Measurements from ENCODE around the gene BICD2.

DNA sequence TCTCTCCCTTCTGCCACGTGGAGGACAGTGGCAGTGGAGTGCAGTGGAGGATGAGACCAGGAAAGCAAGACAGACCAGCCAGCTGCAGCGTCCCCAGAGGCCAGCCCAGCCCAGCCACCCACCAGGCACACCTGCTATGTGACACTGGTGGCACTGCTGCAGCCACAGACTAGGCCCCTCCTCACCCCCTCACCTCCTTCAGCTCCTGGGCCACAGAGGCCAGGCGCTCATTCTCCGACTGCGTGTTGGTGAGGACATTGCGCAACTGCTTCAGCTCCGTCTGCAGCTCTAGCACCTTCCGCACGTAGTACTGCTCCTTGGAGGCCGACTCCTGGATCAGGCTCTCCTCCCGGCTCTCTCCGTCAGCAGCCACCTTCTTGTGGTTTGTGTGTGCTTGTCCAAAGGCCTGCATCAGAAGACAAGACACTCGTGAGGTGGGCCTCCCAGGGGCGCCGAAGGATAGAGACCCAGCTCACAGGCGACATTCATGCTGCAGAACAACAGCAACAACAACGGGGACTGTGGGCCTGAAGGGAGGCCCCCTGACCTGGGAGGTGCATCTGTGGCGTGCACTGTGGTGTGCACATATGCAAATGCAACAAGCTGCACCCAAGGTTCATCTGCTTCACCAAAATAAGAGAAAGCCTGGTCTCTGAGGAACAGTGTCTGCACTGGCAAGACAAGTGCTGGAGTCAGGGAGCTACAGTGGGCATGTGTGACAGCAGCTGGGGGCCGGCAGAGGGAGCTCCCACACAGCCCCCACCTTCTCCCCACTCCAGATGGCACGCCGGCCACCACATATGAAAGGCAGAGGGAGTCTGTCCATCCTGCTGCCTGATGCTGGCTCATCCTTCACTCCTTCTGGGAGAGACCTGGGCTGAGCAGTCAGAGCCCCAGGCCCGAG lies 35.5 kb downstream of the BICD2 start:
- TF ChIP-seq POLR2AphosphoS5 (IDR thresholded peaks at IDR 0.05) (no peak), POLR2A (IDR thresholded peaks at IDR 0.05) (no peak), EP300 (IDR thresholded peaks at IDR 0.05) (no peak)
- TF ChIP-seq, protein P1, sequence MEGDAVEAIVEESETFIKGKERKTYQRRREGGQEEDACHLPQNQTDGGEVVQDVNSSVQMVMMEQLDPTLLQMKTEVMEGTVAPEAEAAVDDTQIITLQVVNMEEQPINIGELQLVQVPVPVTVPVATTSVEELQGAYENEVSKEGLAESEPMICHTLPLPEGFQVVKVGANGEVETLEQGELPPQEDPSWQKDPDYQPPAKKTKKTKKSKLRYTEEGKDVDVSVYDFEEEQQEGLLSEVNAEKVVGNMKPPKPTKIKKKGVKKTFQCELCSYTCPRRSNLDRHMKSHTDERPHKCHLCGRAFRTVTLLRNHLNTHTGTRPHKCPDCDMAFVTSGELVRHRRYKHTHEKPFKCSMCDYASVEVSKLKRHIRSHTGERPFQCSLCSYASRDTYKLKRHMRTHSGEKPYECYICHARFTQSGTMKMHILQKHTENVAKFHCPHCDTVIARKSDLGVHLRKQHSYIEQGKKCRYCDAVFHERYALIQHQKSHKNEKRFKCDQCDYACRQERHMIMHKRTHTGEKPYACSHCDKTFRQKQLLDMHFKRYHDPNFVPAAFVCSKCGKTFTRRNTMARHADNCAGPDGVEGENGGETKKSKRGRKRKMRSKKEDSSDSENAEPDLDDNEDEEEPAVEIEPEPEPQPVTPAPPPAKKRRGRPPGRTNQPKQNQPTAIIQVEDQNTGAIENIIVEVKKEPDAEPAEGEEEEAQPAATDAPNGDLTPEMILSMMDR (IDR thresholded peaks at IDR 0.05): peak in 4 of 6 experiments; percentile 11 to 54 (median 24)

Data from upper lobe of left lung (tissue), 4 donors.